ENCODE results near the gene POMT2.

The POMT2 gene

DNA sequence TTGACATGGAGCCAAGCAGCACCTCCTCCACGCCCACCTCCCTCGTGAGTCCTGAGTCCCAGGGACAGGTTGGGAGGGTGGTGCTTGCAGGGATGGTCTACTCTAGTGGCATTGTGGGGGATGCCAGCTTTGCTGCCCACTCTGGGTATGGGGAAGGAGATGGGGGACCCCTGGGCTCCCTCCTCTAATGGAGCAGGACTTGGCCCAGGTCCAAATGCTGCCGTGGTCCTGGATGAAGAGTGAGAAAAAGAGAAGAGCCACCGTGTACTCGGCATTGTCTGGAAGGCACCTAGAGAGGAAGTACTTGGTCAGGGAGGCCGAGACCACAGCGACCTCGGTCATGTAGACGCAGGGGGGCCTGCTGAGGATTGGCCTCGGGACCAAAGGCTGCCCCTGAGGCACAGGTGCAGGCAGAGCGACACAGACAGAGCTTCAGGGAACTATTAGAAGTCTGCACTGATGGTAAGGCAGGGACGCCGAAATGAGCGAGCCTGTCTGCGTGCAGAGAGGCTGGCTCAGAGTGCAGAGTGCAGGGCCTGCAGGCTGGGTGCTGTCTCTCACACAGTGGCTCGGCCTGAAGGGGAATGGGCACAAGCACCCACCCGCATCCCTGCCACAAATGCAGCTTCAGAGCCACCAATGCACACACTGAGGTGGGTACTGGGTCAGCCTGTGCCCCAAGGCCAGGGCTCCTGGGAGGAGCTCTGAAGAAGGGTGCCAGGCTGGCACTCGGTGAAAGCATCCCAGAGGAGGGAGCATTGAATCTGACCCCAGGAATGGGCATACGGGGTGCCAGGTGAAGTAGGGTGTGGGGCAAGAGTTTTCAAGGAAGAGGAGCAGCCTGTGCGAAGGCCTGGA, 67.1 kb downstream of the POMT2 start:
- H3K36me3 ChIP-seq: no peaks in the 10 kb centered on the region
- no peaks in the 10 kb centered on the region for H3K9me3 ChIP-seq
- peaks cover 0 to 29% of the 10 kb centered on the region in 2 donors for H3K27me3 ChIP-seq
- H3K27ac ChIP-seq: no peak overlapping the region
- no peaks in the 10 kb centered on the region for H3K4me1 ChIP-seq
- no peak for DNase-seq
- intact Hi-C loops (cut with DNase I; ENCODE audit: low total_unique reads): no loop called here
- H3K4me3 ChIP-seq: no peak overlapping the region
- TF ChIP-seq, protein P1, sequence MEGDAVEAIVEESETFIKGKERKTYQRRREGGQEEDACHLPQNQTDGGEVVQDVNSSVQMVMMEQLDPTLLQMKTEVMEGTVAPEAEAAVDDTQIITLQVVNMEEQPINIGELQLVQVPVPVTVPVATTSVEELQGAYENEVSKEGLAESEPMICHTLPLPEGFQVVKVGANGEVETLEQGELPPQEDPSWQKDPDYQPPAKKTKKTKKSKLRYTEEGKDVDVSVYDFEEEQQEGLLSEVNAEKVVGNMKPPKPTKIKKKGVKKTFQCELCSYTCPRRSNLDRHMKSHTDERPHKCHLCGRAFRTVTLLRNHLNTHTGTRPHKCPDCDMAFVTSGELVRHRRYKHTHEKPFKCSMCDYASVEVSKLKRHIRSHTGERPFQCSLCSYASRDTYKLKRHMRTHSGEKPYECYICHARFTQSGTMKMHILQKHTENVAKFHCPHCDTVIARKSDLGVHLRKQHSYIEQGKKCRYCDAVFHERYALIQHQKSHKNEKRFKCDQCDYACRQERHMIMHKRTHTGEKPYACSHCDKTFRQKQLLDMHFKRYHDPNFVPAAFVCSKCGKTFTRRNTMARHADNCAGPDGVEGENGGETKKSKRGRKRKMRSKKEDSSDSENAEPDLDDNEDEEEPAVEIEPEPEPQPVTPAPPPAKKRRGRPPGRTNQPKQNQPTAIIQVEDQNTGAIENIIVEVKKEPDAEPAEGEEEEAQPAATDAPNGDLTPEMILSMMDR (IDR thresholded peaks at IDR 0.05): no peak

DNA sequence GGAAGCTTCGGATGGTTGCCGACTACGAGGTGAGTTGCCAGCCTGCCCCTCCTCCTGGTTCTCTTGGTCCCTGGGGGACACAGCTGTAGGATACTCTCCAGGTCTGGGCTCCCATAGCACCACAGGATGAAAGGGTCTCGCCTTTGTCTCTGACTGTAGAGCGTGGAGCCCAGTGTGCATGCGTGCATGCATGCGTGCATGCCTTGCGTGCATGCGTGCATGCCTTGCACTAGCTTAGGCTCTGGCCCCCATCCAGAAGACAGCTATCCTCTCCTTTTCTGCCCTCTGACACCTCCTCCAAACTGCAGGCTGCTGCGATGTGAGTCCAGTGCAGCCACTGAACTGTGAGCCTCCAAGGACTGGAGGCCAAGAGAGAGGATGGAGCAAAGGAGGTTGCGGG, 68.8 kb downstream of the POMT2 start:
- Histone ChIP-seq H3K27ac (no peak overlapping the region), H3K9me3 (no peaks in the 10 kb centered on the region), H3K36me3 (no peaks in the 10 kb centered on the region), H3K4me1 (no peaks in the 10 kb centered on the region), H3K4me3 (no peak overlapping the region), H3K27me3 (peaks cover 0 to 14% of the 10 kb centered on the region in 2 donors)
- DNase-seq: no peak
- TF ChIP-seq, protein P1 (IDR thresholded peaks at IDR 0.05): no peak
- intact Hi-C loops (cut with DNase I; ENCODE audit: low total_unique reads): no loop called here

DNA sequence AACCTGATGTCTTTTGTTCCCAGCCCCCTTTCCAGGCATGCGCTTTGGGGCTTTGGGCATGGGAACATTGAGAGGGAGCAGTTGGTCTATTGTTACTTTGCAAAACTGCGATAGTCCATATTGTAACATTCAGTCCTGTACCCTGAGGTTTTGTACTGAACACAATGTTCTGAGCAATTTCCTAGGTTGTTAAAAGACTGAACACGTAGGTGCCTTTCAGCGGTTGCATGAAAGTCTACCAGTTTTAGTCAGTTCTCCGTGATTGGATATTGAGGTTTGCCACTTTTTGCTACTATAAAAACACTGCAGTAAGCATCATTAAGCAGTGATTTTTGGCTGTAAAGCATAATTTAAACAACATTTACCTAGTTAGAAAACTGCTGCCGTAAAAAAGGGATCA, 69.8 kb downstream of the POMT2 start:
- Histone ChIP-seq H3K9me3 (no peaks in the 10 kb centered on the region), H3K4me3 (no peak overlapping the region), H3K27me3 (peaks cover 0 to 7% of the 10 kb centered on the region in 2 donors), H3K36me3 (no peaks in the 10 kb centered on the region), H3K4me1 (no peaks in the 10 kb centered on the region), H3K27ac (no peak overlapping the region)
- intact Hi-C loops (cut with DNase I; ENCODE audit: low total_unique reads): no loop called here
- DNase-seq: no peak
- TF ChIP-seq, protein P1 (IDR thresholded peaks at IDR 0.05): no peak

DNA sequence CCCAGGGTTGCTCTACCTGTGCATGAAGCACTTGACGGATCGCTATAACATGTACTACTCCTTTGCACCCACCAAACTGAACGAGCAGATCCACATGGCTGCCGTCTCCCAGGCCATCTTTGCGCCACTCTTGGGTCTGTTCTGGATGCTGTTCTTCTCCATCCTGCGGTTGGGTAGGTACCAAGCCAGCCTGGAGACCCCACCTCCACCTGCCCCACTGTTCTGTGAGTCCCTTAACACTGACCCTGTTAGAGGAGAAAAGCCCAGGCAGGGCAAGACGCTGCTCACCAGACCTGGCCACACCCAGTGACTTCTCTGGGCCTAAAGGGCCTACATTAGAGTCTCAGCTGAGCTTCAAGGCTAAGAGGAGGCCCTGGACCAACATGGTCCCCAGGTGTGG, 71.4 kb downstream of the POMT2 start:
- TF ChIP-seq, protein P1 (IDR thresholded peaks at IDR 0.05): no peak

DNA sequence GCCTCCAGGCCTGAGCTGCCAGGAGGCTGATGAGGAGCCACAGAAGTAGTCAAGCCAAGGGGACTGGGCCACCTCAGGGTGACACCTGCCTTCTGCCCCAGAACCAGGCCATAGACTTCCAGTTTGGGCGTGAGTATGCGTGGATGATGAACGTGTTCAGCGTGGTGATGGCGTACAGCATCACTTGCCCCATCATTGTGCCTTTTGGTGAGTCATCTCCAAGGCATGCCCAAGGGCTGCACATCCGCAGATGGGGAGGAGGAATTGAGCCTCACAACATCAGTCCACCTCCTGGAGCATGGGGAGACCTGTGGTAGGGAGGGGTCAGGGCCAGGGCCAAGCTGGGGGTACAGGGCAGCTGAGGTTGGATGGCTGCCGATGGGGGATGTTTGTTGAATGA, 72.0 kb downstream of the POMT2 start:
- H3K4me1 ChIP-seq: no peaks in the 10 kb centered on the region
- H3K36me3 ChIP-seq: no peaks in the 10 kb centered on the region
- no peak for DNase-seq
- no peaks in the 10 kb centered on the region for H3K9me3 ChIP-seq
- intact Hi-C loops (cut with DNase I; ENCODE audit: low total_unique reads): no loop called here
- no peak overlapping the region for H3K4me3 ChIP-seq
- no peaks in the 10 kb centered on the region for H3K27me3 ChIP-seq
- TF ChIP-seq, protein P1 (IDR thresholded peaks at IDR 0.05): no peak
- no peak overlapping the region for H3K27ac ChIP-seq

More for the DNA sequence above, 71.4 kb downstream of the POMT2 start:
- Histone ChIP-seq H3K27ac (no peak overlapping the region), H3K4me3 (no peak overlapping the region), H3K27me3 (no peaks in the 10 kb centered on the region), H3K36me3 (no peaks in the 10 kb centered on the region), H3K9me3 (no peaks in the 10 kb centered on the region), H3K4me1 (no peaks in the 10 kb centered on the region)
- intact Hi-C loops (cut with DNase I; ENCODE audit: low total_unique reads): no loop called here
- no peak for DNase-seq
